Trophoblast cell (in vitro differentiated cells and primary cell): ENCODE measurements around the gene MAMDC2.

Experiments used
- DNase-seq, 2 donors: peaks; one replicate each; pipeline ENCODE4 v3.0.0-alpha.2; 2016
- H2AFZ ChIP-seq: 2 replicates; pipeline ENCODE4 v1.6.1; 2013; ENCODE audit warnings: low read length, moderate library complexity, mild to moderate bottlenecking; ENCODE audit not compliant: insufficient read depth, poor library complexity
- H2AK5ac ChIP-seq: 2 replicates; pipeline ENCODE4 v1.6.1; 2013; ENCODE audit warnings: mild to moderate bottlenecking, low read length
- H2BK120ac ChIP-seq: 2 replicates; pipeline ENCODE4 v1.6.1; 2013; ENCODE audit warnings: low read length, mild to moderate bottlenecking, moderate library complexity; ENCODE audit not compliant: insufficient read depth, poor library complexity
- H2BK12ac ChIP-seq: 2 replicates; pipeline ENCODE4 v1.6.1; 2013; ENCODE audit warnings: mild to moderate bottlenecking, low read length, moderate library complexity
- H2BK5ac ChIP-seq: 2 replicates; pipeline ENCODE4 v1.6.1; 2013; ENCODE audit warnings: low read length, low read depth, moderate library complexity, mild to moderate bottlenecking; ENCODE audit not compliant: poor library complexity
- H3K14ac ChIP-seq: 2 replicates; pipeline ENCODE4 v1.6.1; 2013; ENCODE audit warnings: mild to moderate bottlenecking, low read length
- H3K18ac ChIP-seq: 2 replicates; pipeline ENCODE4 v1.6.1; 2013; ENCODE audit warnings: mild to moderate bottlenecking, low read length
- H3K23ac ChIP-seq: 2 replicates; pipeline ENCODE4 v1.6.1; 2013; ENCODE audit warnings: low read length
- H3K27ac ChIP-seq: 2 replicates; pipeline ENCODE4 v1.5.1; 2013; ENCODE audit warnings: low read depth, mild to moderate bottlenecking, inconsistent platforms, low read length, moderate library complexity
- H3K27me3 ChIP-seq: 2 replicates; pipeline ENCODE4 v1.6.1; 2013; ENCODE audit warnings: inconsistent platforms, mild to moderate bottlenecking, low read length, moderate library complexity; ENCODE audit not compliant: insufficient read depth
- H3K36me3 ChIP-seq, 2 experiments: 1 replicate in 1 of 2; 2 replicates in 1 of 2; pipeline ENCODE4 v1.6.1; 2013; ENCODE audit warnings: low read length in 2 of 2, mild to moderate bottlenecking in 2 of 2, moderate library complexity in 1 of 2; ENCODE audit not compliant: insufficient read depth in 2 of 2, control insufficient read depth in 1 of 2
- H3K4ac ChIP-seq: 2 replicates; pipeline ENCODE4 v1.6.1; 2013; ENCODE audit warnings: low read depth, mild to moderate bottlenecking, low read length, moderate library complexity
- H3K4me1 ChIP-seq, 2 experiments: 1 replicate in 1 of 2; 2 replicates in 1 of 2; pipeline ENCODE4 v1.6.1; 2013; ENCODE audit warnings: low read length in 2 of 2, mild to moderate bottlenecking in 2 of 2, moderate library complexity in 1 of 2; ENCODE audit not compliant: insufficient read depth in 2 of 2, control insufficient read depth in 1 of 2
- H3K4me2 ChIP-seq: 2 replicates; pipeline ENCODE4 v1.6.1; 2013; ENCODE audit warnings: inconsistent platforms, mild to moderate bottlenecking, low read length, moderate library complexity
- H3K4me3 ChIP-seq: 2 replicates; pipeline ENCODE4 v1.5.1; 2013; ENCODE audit warnings: mild to moderate bottlenecking, low read depth, low read length, inconsistent platforms
- H3K79me1 ChIP-seq: one replicate; pipeline ENCODE4 v1.6.1; 2013; ENCODE audit warnings: low read length
- H3K79me2 ChIP-seq: 2 replicates; pipeline ENCODE4 v1.6.1; 2013; ENCODE audit warnings: low read length, mild to moderate bottlenecking; ENCODE audit not compliant: control insufficient read depth, insufficient read depth, poor library complexity
- H3K9ac ChIP-seq: 2 replicates; pipeline ENCODE4 v1.6.1; 2013; ENCODE audit warnings: mild to moderate bottlenecking, low read length
- H3K9me3 ChIP-seq: 2 replicates; pipeline ENCODE4 v1.6.1; 2013; ENCODE audit warnings: low read depth, mild to moderate bottlenecking, control low read depth, inconsistent platforms, low read length; ENCODE audit not compliant: insufficient read depth
- H4K12ac ChIP-seq: 2 replicates; pipeline ENCODE4 v1.6.1; 2013; ENCODE audit warnings: low read depth, mild to moderate bottlenecking, low read length, moderate library complexity
- H4K8ac ChIP-seq: 2 replicates; pipeline ENCODE4 v1.6.1; 2013; ENCODE audit warnings: low read depth, mild to moderate bottlenecking, low read length, moderate library complexity
- H4K91ac ChIP-seq: one replicate; pipeline ENCODE4 v1.6.1; 2013; ENCODE audit warnings: low read depth, mild to moderate bottlenecking, low read length, moderate library complexity
- WGBS: extraction: QIAGEN DNeasy Blood & Tissue Kit; methylation state at CpG from one replicate; pipeline ENCODE4 v1.1.7; 2013; ENCODE audit warnings: missing lambda C conversion rate; ENCODE audit not compliant: insufficient read length, insufficient coverage; ENCODE audit errors: extremely low coverage; 5-methylcytosine and 5-hydroxymethylcytosine counted together

MAMDC2 gene

DNA sequence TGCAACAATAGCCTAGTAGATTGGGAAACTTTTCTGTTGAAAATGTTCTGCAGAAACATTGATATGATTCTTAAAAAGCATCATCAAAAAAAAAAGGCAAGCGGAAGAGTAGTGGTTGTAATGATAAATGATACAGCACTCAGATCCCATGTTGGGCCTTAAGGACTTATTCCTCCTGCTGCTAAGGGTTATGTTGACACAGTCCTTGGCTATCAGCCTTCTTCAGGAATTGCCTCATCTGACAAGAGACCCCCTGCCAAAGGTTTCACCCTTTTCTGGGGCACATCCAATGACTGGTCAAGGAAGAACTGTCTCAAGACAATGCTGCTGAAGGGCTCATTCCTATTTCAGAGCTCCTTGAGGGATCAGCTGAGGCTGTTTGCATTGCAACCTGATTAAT is 44.3 kb upstream of the MAMDC2 start:
- Histone ChIP-seq H3K9me3 (no peaks in the 10 kb centered on the region), H2BK5ac (no peak overlapping the region), H3K4me3 (no peak overlapping the region), H3K14ac (no peak overlapping the region), H3K27ac (no peak overlapping the region), H4K12ac (no peak overlapping the region), H3K4ac (no peak overlapping the region), H4K91ac (no peak overlapping the region), H3K18ac (no peak overlapping the region), H3K79me1 (no peaks in the 10 kb centered on the region), H3K27me3 (no peaks in the 10 kb centered on the region), H2BK120ac (no peak overlapping the region), H3K79me2 (no peaks in the 10 kb centered on the region), H2AFZ (no peak overlapping the region), H3K36me3 (no peaks in the 10 kb centered on the region), H3K9ac (no peak overlapping the region), H2BK12ac (no peak overlapping the region), H3K4me1 (no peaks in the 10 kb centered on the region), H3K23ac (no peak overlapping the region), H3K4me2 (no peak overlapping the region), H2AK5ac (no peak overlapping the region), H4K8ac (no peak overlapping the region)
- no peak for DNase-seq
- no CpG with 5 or more reads among the region's 1 CpG for WGBS

DNA sequence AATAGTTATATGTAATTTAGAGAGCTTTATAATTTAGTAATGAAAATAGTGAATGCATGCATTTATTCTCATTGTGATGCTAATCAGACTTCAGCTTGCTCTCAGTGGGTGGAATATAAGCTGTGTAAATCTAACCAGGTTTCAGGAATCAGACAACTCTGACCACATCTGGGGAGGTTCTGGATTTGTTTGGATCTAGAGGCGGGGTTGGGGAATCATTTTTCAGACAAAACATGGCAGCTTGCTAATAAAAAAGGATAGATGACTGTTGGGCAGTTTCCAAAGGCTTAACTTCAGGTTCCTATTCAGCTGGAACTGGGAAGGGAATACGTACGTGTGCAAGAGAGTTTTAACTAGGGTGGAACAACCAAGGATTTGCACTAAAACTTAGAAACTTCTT is 43.2 kb upstream of the MAMDC2 start:
- no peak for DNase-seq
- H4K12ac ChIP-seq, result no peak overlapping the region
- H3K36me3 ChIP-seq, result no peaks in the 10 kb centered on the region
- no peaks in the 10 kb centered on the region for H3K79me1 ChIP-seq
- H3K4me1 ChIP-seq, result no peaks in the 10 kb centered on the region
- H3K4ac ChIP-seq, result no peak overlapping the region
- H2AFZ ChIP-seq, result no peak overlapping the region
- H2BK12ac ChIP-seq, result no peak overlapping the region
- no peak overlapping the region for H3K14ac ChIP-seq
- no peak overlapping the region for H3K9ac ChIP-seq
- H3K4me3 ChIP-seq, result no peak overlapping the region
- H4K91ac ChIP-seq, result no peak overlapping the region
- no peak overlapping the region for H3K4me2 ChIP-seq
- H3K27me3 ChIP-seq, result no peaks in the 10 kb centered on the region
- no peaks in the 10 kb centered on the region for H3K79me2 ChIP-seq
- no peak overlapping the region for H2BK5ac ChIP-seq
- WGBS, result no CpG with 5 or more reads among the region's 3 CpGs
- H3K23ac ChIP-seq, result no peak overlapping the region
- no peak overlapping the region for H4K8ac ChIP-seq
- H2BK120ac ChIP-seq, result no peak overlapping the region
- no peak overlapping the region for H3K27ac ChIP-seq
- no peaks in the 10 kb centered on the region for H3K9me3 ChIP-seq
- H2AK5ac ChIP-seq, result no peak overlapping the region
- no peak overlapping the region for H3K18ac ChIP-seq

DNA sequence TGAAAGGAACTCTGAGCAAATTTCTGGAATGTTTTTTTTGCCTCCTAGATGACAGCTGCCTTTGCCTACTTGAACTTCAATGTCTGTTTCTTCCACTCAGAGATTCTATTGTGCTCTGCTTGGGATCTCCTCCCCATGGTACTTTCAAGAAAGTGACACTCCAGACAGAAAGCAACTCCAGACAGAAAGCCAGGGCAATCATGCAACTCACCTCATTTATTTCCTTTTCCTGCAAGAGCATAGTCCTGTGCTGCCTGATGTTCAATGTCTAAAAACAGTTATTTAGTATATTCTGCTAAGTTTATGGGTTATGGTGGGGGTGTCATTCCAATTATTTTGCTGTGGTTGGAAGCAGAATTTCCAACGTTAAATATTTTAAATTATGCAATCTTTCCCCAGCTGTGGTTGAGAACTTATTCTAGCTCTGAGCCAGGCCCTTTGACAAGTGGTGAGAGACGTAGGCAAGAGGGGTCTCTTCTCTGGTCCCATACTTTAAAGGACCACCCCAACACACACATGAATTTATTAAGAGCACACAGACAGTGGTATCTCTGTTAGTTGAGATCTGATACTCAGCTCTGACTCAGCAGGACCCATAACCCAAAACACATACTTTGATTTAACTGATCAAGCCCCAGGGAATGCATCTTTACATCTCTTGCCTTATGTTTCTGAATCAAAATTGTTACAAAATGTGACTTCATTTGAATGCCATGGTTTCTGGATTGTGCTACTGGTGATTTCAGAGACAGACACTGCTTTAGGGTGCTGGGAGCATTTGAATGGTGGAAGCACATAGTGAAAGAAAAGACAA is 39.5 kb upstream of the MAMDC2 start:
- H2AK5ac ChIP-seq, result no peak overlapping the region
- no peak overlapping the region for H3K4me2 ChIP-seq
- H2BK120ac ChIP-seq, result no peak overlapping the region
- no peak overlapping the region for H3K4ac ChIP-seq
- no peak overlapping the region for H3K18ac ChIP-seq
- no peak overlapping the region for H2AFZ ChIP-seq
- no peak overlapping the region for H3K27ac ChIP-seq
- H3K79me1 ChIP-seq, result no peaks in the 10 kb centered on the region
- H2BK12ac ChIP-seq, result no peak overlapping the region
- H4K12ac ChIP-seq, result no peak overlapping the region
- no peaks in the 10 kb centered on the region for H3K27me3 ChIP-seq
- no peaks in the 10 kb centered on the region for H3K79me2 ChIP-seq
- no peaks in the 10 kb centered on the region for H3K4me1 ChIP-seq
- no peak overlapping the region for H4K8ac ChIP-seq
- no CpG with 5 or more reads among the region's 2 CpGs for WGBS
- H3K36me3 ChIP-seq, result no peaks in the 10 kb centered on the region
- H3K9me3 ChIP-seq, result no peaks in the 10 kb centered on the region
- H3K14ac ChIP-seq, result no peak overlapping the region
- peak in 1 of 2 donors; percentile 20 for DNase-seq
- no peak overlapping the region for H3K23ac ChIP-seq
- H3K9ac ChIP-seq, result no peak overlapping the region
- H2BK5ac ChIP-seq, result no peak overlapping the region
- no peak overlapping the region for H3K4me3 ChIP-seq
- no peak overlapping the region for H4K91ac ChIP-seq

DNA sequence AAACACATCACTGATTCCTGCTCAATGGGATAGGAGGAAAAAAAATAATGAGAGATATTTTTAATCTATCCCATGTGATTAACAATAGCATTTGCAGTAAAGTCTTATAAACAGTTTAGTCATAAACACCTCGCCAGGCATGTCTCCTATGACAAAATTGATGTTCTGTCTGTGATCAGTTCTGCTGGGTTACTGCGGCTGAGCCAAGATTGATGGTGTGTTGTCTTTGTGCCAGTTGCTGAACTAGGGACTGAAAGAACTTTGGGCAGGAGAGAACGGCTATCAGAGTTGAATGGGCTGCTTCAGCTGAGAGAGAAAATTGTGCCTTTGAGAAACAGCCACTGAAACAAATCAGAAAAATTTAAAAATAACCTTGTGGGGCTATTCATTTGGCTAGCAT is 37.3 kb upstream of the MAMDC2 start:
- Histone ChIP-seq H3K4me3 (no peak overlapping the region), H4K91ac (no peak overlapping the region), H2BK12ac (no peak overlapping the region), H3K9me3 (no peaks in the 10 kb centered on the region), H2BK5ac (no peak overlapping the region), H4K12ac (no peak overlapping the region), H3K9ac (no peak overlapping the region), H3K79me2 (no peaks in the 10 kb centered on the region), H3K4ac (no peak overlapping the region), H2BK120ac (no peak overlapping the region), H3K27ac (no peak overlapping the region), H3K4me2 (no peak overlapping the region), H3K4me1 (no peaks in the 10 kb centered on the region), H2AK5ac (no peak overlapping the region), H4K8ac (no peak overlapping the region), H3K36me3 (no peaks in the 10 kb centered on the region), H3K14ac (no peak overlapping the region), H3K23ac (no peak overlapping the region), H3K18ac (no peak overlapping the region), H3K27me3 (no peaks in the 10 kb centered on the region), H3K79me1 (no peaks in the 10 kb centered on the region), H2AFZ (no peak overlapping the region)
- no peak for DNase-seq
- WGBS, result no CpG with 5 or more reads among the region's 3 CpGs
